Ishikawa (cell line): ENCODE measurements around the gene BRD3.

Experiments
- EP300 ChIP-seq: IDR thresholded peaks from 2 replicates; pipeline ENCODE4 v1.6.1; 2012; ENCODE audit warnings: borderline replicate concordance
- TAF1 ChIP-seq: IDR thresholded peaks from 2 replicates; pipeline ENCODE4 v1.6.1; 2012; ENCODE audit warnings: low read depth, mild to moderate bottlenecking
- TF ChIP-seq, protein P1 (sequence below): IDR thresholded peaks from 2 replicates; pipeline ENCODE4 v1.6.1; 2012

DNA sequence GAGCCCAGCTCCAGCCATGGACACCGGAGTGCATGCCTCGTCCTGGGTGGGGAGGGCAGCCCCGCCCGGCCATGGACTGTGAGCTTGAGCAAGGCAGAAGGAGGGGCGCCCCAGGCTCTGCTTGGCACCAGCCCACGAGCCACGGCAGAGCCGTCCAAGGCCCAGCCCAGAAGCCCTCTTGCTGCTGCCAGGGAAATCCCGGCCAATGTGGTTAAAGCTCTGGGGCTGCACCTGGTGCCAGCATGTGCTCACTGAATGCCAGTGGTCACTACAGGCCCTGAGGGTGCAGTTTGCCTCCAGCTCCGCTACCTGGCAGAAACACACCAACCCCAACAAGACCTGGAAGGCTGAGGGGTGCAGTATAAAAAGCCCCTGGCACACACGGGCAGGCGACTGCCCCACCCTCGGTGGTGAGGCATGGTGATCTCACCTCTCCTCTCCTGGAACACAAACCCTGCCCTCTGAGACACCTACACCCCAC, 11.8 kb downstream of the BRD3 start:
- TF ChIP-seq, protein P1, sequence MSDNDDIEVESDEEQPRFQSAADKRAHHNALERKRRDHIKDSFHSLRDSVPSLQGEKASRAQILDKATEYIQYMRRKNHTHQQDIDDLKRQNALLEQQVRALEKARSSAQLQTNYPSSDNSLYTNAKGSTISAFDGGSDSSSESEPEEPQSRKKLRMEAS, result no peak
- TF ChIP-seq EP300, result no peak
- TF ChIP-seq TAF1, result no peak
